Stimulated activated CD8-positive, alpha-beta memory T cell treated with anti-CD3 and anti-CD28 coated beads, Interleukin-7, amount 100 ng/mL, for 1 hour (primary cell): Measurements from ENCODE around the gene B4GALT1.

ENCODE experiments used
- DNase-seq, 2 donors: peaks; one replicate each; pipeline ENCODE4 v3.0.0-alpha.2; 2020; ENCODE audit warnings: low read depth in 2 of 2

The B4GALT1 gene

DNA sequence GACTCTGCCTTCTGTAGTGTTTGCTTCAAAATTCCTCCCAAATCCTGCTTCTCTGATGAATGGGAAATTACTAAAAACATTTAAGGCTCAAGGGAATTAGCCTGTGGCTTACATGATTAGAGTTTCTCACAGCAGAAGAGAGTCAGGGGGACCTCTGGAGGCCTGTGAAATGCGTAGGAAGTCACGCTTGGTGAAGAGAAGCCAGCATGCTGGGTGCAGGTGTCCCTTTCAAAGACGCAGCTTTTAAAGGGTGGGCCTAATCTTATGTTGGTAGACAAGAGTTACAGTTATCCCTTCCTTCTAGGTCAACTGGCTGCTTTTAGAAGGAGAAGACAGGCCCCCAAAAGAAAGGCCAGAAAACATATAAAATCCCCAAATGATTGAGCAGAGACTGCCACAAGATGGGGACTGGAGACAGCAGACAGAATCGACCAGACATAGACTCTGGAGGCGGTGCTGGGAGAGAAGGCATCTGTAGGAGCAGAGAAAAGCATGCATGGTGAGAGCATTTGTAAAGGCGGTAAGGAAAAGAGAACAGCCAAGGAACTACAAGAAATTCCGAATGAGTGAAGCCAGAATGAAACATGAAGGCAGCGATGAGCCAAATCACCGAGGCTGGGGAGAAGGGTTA lies 42.3 kb downstream of the B4GALT1 start:
- DNase-seq = no peak

DNA sequence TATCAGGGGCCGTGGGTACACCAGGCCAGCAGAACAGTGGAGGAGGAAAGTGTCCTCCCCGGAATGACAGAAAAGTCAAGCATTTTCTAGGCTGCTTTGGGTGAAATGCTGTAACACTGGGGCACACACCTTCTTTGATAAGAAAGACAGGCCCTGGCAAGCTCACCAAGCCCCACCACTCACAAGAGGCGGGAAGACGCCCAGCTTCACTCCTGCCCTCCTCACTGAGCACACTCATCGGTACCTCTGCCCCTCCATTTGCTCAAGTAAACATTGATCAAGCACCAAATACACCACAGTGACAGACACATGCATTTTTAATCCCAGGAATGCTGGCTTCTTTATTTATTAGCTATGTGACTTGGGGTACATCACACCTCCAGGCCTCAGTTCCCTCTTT lies 43.1 kb downstream of the B4GALT1 start:
- no peak for DNase-seq

DNA sequence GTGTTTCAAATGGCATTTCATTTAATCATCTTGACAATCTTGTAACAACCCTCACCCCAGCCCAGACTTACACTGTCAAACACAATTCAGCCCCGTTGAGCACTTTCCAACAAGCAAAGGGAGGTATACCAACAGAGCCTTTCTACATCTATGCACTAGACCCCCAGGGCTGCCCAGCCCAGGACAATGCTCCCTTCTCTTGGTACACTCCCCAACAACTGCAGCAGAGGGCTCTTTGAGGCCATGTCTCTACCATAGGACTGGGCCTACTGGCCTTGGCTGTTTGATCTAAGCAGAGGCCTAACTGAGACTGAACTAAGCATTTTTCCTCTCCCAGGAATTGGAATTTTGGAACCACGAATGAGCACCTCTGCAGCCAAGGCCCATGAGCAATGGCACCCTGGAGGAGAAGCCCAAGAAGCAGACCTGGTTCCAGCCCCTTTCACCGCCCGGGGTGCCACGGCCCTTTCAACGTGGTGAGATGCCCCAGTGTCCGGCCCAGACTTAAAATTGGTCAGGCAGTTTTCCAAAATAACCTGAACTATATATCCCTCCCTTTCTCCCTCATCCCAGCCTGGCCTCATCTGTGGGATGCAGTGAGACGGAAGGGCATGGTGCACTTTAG lies 43.6 kb downstream of the B4GALT1 start:
- DNase-seq = no peak

DNA sequence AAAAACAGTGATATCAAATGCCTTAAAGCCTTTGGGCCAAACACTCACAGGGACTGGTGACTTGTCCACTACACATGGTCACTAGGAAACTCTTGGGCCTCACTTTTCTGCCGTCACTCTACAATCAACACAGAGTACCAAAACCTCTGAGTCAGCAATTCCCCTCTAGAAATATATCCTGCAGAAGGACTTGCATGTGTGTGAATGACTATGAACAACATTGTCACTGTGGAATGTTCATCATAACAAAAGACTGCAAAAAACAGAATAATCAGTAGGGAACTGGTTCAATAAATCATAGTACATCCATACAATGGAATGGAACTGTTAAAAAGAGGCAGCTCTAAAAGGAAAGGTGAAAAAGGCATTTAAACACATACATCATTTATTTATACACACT lies 46.5 kb downstream of the B4GALT1 start:
- no peak for DNase-seq

DNA sequence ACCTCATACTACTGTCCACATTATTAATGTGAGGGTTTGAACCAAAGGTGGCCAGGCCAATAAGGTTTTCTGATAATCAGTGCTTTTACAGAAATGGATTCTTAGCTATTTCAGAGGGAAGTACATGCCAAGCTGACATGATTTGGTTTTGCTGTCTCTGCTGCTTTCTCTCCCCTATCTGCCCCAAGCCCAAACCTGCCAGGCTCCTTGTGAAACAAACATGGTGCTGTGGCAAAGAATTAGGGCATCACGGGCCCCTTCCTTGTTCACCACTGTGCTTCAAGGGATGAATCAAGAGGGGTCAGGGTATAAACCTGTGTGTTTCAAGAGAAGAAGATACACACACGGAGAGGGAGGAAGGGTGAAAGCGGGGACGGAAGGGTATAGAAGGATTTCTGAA lies 49.3 kb downstream of the B4GALT1 start:
- DNase-seq = no peak

DNA sequence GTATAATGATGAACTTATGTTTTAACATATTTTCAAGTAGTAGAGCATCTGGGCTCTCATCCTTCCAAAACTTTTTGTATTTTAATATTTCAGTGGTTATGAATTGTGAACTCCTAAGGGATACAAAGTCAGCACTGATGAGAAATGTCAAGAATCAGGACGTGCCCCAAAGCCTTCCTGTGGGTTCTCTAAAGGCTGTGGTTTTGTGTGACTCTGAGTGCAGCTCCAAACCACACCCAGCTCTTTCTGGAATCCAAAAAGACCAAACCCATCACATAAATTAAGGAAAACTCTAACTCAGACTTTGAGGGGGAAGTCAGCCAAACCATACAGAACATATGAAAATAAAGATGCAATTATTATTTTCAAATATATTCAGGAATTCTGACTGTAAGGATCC lies 49.8 kb downstream of the B4GALT1 start:
- DNase-seq = no peak

DNA sequence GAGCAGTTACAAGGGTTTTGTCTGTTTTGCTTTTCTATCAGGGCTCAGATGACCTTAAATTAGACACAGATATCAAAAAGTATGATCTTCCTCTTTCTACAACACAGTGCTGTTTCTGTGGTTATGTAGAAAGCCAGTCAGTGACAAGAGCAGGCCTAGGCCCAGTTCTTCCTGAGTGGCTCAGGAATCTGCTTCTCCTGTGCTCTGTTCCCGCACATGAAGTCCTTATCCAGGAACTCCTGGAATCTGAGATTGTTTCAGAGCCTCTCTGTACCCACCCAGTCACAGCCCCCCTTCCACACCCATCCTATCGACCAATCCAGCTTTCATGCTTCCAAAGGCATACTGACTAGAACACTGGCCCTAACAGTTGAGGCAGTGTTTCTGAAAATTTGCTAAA lies 50.3 kb downstream of the B4GALT1 start:
- no peak for DNase-seq

DNA sequence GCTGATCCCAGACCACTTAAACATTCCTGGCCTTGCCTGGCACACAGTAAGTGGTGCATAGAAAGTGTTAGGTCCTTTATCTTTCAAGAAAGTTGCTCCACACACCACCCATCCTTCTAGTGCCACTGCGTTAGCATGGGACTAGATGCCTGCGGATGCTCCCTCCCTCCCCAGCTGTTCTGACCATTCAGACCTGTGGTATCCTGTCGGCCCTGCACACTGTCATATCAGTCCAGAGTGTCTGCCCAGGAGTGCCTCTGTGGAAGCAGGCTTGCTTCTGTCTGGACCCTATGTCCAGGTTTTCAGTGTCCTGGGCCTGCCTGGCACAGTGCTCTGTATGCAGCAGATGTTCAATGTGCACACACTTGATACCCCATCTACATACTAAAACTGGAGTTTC lies 52.4 kb downstream of the B4GALT1 start:
- no peak for DNase-seq

DNA sequence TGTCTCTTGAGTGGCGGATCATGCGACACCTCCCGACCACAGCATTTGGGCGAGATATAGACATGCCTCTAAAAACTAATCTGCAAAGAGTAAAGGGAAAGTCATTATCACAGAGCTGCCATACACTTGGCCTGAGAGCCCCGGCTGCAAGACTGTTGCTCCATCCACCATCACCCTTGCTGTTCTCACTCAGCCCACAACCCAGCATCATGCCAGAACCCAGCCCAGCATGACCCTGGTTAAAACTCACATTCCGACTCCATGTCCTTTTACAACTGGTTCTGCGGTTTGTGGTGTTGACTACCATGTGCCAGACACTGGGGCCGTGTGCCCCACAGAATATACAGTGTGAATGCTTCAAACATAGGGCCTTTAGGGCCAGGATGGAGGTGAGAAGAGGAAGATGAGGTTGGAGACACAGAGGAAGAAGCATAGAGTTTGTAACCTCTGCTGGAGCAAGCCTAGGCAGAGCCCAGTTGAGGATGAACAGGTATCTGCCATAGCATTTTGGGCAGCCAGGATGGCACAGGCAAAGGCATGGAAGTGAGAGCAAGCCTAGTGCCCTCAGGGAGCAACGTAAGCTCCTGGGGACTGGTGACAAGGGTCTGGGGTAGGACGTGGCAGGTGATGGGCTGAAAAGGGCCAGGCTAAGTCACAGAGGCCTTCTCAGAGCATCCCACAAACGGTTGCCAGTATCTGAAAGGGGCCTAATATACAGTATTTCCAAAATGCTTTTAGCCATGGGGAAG lies 53.2 kb downstream of the B4GALT1 start:
- no peak for DNase-seq

DNA sequence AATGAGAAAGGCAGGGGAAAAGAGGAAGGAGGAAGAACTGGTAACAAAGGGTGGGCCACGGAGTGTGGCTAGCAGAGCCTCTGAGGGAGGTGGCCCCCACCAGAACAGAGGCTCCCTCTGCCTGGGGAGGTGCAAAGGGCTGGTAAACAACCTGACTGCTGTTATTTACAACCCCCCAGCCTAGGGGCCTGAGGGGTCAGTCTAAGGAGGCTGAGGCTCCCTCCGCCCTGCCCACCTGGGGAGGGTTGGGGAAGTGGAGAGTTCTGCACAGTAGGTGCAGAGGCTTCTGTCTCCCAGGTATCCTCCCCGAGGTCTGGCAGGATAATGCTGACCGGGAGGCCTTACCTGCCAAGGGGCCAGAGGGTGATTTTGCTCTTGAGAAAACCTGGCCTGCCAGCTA lies 55.0 kb downstream of the B4GALT1 start:
- no peak for DNase-seq

DNA sequence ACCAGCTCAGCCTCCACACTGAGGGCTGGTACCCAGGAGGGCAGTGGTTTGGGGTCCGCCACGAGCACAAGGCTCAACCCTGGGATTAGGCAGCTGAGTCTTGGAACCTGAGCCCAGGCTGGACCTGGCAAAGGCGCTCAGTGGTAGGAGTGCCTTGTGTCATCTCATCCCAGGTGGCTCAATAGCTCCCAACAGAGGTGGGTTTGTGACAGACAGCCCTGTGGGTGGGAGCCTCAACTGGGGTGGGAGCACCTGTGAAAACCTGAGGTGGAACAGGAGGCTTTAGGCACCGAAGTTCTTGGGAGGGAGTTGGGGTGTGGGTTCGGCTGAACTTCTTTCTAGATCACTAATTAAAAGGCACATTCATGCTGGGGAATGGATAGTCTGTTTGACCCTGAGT lies 55.5 kb downstream of the B4GALT1 start:
- DNase-seq = no peak

DNA sequence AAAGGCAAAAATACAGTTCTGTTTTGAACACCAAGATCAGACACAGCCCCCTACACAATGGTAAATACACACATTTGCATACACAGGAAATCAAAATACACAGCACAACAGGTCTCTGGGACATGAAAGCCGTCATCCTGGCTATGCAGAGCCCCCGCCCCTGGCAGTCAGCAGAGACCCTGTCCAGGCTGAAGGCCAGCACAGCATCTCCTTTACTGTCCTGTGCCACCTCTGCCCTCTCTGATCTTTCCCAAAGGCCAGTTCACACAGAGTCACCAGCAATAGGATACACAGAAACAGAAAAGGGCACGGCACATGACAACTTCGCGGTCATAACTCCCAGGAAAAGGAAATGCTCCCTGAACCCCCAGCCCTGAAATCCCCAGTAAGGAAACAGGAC lies 56.5 kb downstream of the B4GALT1 start:
- DNase-seq = no peak

DNA sequence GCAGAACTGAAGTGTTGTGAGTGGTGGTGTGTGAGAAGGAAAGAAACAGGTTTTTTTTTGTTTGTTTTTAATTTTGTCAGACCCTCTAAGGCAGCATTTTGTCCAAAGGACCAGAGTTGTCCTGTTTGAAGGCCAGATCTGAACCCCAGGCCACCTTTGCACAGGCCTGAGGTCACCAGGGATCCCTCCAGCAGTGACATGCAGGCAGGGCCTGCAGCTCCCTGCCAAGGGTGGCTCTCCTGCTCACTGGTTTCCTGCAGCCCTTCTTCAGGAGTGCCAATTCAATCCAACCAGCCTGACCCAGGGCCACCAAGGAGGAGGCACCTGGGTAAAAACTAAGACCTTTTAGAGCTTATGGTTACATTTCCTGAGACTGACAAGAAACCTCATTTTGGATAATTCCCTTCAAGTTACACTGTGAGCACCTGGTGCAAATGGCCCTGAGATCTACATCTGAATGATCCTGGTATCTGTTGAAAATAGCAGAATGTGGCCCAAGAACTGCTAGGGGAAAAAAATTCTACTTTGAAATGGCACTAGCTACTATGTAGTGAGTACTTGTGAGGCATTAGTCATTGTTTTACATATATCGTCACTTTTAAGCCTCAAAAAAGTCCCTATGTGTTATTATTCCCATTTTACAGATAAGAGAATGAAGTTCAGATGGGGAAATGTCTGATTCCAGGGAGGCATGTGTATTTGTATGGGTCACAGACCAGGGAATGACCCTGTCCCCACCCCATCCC lies 57.1 kb downstream of the B4GALT1 start:
- no peak for DNase-seq

DNA sequence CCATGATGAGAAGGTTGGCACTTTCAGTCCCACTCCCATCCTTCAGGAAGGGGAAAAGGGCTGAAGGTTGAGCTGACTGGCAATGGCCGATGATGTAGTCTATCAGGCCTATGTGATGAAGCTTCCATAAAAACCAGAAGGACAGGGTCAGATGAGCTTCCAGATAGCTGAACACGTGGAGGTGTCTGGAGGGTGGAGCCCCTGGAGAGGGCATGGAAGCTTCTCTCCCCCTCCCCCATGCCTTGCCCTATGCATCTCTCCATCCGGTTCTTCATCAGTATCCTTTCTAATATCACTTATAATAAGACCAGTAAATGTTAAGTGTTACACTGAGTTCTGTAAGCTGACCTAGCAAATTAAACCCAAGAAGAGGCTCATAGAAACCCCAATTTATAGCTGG lies 58.0 kb downstream of the B4GALT1 start:
- no peak for DNase-seq

DNA sequence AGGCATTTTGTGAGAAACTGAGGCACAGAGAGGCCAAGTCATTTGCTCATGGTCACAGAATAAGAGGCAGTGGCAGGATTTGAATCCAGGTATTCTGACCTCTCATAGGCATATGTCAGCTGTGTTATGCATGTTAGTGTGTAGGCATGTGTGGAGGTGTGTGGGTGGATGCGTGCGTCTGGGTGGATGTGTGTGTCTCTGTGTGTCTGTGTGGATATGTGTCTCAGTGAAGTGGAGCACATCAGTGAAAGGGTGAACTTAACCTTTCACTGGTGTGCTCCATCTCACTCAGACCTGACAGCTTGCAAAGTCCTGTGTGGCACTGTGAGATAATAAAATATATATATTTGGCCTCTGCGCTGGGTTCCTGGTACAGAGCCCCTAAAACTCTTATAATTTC lies 58.7 kb downstream of the B4GALT1 start:
- no peak for DNase-seq

DNA sequence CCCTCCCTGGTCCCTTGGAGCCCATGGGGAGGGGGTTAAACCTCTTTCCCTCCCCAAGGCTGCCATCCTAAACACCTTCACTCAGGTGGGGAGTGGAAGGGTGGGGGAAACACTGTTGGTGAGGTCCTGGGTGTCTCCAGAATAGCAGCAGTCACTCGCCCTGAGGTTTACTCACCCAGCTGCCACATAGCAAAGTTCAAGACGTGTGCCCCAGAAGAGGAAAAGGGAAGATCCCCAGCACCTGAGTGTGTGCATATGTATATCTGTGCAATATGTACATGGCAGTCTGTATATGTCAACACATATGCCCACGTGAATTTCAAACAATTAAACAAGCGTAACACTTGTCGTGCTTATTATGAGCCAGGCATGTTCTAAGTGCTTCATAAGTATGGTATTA lies 59.4 kb downstream of the B4GALT1 start:
- no peak for DNase-seq

DNA sequence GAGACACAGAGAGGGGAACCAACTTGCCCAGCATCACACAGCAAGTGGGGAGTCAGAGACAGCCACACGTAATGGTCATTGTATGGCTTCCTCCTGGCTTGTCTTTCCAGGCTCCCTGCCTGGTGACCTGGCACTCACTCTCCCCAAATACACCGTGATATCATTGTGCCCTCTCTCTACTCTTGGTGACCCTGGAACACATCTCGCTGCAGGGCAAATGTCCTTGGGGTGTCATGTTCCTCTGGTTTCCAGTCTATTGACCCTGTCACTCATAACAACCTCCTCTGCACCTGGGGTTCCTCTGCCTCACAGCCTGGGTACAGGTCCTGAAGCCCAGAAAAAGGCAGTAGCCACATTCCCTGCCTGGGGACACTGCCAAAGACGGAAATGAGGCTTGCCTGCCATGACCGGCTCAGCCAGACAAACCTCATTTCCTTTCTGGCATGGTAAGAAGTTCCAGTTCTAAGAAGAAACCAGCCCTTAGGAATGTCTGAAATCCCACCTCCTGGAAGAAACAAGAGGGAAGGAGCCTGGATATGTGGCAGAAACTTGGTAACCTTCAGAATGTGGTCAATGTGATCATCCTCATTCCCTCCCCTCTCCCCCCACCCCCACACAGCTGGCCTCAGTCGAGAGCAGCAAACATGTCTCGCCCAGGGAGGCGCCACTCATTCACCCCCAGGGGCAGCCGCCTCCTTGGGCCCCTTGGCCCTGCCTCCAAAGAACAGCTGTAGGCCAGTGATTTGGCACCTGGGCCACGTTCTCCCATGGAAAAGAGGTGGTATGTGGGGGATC lies 60.1 kb downstream of the B4GALT1 start:
- DNase-seq = no peak

DNA sequence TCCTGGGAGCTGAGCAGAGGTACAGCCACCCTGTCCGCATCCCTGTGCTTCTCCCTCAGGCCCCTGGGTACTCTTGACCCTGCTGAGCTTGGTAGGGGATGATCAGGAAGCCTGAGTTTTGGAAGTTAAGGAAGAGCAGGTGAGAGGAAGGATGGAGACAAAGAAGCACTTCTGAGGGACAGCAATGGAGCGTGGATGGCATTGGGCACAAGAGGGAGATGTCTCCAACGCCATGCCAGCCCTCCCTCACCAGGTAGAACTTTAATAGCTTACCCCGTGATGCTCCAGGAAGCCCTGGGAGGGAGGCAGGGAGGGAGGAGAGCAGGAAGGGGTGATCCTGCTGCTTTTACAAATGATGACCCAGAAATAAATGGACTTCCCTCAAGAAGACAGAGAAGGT lies 60.8 kb downstream of the B4GALT1 start:
- DNase-seq = no peak

DNA sequence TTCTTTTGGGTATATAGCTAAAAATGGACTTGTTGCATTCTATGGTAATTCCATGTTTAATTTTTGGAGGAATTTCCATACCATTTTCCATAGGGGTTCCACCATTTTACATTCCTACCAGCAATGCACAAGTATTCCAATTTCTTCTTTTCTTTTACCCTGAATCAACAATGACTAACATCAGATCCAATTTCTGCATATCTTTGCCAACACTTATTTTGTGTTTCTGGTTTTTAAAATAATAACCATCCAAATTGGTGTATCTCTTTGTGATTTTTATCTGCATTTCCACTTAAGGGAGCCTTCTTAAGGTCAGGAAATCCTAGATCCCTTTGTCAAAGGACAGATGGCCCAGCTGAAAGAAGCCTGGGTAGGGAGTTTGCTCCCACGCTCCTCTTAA lies 61.2 kb downstream of the B4GALT1 start:
- no peak for DNase-seq

DNA sequence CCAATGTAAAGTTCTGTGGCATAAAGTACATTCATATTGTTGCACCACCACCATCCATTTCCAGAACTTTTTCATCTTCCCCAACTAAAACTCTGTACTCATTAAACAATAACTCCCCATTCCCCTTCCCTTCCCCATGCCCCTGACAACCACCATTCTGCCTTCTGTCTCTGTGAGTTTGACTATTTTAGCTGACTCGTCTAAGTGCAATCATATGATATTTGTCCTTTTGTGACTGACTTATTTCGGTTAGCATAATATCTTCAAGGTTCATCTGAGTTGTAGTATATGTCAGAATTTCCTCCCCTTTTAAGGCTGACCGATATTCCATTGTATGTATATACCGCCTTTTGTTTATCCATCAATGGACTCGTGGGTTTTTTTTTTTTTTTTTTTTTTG lies 61.6 kb downstream of the B4GALT1 start:
- DNase-seq = no peak

DNA sequence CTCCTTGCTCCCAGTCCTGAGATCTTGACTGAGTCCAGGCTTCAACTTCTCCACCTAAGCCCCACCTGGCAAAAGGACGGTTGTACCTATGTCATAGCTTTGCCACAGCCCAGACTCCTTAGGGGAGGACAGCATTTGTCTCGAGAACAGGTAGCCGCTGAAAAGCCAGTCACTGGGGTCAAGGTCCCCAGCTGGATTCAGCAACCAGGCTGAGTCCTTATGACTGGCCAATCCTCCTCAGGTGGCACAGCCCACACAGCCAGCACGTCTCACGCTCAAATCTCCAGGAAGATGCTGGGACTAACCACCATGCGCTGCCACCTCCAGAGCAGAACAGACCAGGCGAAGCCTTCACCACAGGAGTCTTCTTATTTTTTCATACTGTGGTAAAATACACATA lies 62.7 kb downstream of the B4GALT1 start:
- DNase-seq = no peak
